GM12875 (cell line): Measurements from ENCODE around the gene SORCS1.

Source experiments
- H3K4me3 ChIP-seq: one replicate; pipeline ENCODE4 v1.5.1; 2011; ENCODE audit warnings: low read depth, low read length, control low read depth
- TF ChIP-seq, protein P1 (sequence below): IDR thresholded peaks from 2 replicates; pipeline ENCODE4 v1.5.1; 2011; ENCODE audit warnings: low read depth, mild to moderate bottlenecking, control low read depth, inconsistent platforms, low read length, moderate library complexity, borderline replicate concordance; ENCODE audit not compliant: insufficient read depth

Gene SORCS1

GRCh38 chr10:107118866-107119265 lies 45.6 kb downstream of the SORCS1 start:
- TF ChIP-seq, protein P1, sequence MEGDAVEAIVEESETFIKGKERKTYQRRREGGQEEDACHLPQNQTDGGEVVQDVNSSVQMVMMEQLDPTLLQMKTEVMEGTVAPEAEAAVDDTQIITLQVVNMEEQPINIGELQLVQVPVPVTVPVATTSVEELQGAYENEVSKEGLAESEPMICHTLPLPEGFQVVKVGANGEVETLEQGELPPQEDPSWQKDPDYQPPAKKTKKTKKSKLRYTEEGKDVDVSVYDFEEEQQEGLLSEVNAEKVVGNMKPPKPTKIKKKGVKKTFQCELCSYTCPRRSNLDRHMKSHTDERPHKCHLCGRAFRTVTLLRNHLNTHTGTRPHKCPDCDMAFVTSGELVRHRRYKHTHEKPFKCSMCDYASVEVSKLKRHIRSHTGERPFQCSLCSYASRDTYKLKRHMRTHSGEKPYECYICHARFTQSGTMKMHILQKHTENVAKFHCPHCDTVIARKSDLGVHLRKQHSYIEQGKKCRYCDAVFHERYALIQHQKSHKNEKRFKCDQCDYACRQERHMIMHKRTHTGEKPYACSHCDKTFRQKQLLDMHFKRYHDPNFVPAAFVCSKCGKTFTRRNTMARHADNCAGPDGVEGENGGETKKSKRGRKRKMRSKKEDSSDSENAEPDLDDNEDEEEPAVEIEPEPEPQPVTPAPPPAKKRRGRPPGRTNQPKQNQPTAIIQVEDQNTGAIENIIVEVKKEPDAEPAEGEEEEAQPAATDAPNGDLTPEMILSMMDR: no peak
- H3K4me3 ChIP-seq: no peak overlapping the region

DNA sequence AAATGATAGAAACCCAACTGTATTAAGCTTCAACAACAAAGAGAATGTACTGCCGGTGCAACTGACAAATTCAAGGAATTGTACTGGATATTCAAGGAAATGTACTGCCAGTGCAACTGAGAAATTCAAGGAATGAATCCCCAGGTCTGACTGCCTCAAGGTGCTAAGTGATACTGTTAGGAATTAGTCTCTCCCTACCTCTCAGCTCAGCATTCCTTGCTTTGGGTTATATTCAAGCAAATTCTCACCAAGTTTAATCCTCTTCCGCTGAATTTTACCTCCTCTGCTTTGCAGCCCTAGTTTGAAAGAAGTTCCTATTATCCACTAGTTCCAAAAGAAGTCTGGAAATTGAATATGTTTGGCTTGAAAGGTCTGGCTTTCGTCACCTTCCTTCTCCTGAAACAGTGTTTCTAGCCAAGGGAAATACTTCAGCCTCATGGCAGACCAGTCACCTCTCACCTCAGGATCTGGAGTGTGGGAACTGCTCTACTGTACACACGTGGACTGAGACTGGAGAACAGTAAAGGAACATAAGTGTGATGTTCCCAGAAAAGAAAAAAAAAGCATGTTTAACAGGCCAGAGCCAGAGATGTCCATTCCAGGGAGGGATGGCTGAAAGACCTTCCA lies 60.4 kb downstream of the SORCS1 start:
- TF ChIP-seq, protein P1: no peak

DNA sequence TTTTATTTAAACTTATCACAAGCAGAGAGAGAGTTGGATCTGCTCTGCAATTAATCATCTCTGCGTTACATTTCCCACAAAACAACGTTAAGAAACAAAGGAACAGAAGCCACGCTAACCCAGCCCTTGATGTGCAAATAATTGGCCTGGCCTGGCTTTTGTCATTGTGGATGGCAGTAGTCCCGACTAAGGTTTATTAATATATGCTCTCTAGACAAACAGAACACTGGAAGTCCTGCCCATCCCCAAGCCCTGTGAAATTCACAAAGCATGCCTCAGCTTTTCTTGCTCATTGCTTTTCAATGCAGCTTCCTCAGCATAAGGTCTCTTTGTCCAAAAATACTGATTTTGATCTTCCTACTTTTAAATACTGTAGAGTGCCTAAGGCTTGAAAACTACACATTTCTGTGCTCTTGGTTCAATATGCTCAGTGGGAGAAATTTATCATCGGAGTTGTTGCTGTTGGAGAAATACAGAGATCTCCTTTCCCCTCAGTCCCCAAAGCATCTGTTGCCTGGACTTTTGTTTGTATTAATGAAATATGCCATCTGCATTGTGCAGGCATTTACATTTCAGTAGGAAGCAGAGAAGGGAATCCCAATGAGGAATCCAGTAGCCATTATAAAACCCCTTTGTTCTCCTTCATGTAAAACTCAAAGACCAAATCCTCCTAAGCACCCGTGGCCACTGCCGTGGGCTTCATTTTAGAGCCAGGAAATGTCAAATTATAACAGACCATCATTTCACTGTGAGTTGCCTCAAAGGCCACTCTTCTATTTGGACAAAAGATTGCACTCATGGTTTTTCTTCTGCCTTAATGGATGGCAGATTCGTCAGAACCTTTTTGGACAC lies 61.1 kb downstream of the SORCS1 start:
- H3K4me3 ChIP-seq: no peak overlapping the region
- TF ChIP-seq, protein P1: no peak

More for the DNA sequence above, 60.4 kb downstream of the SORCS1 start:
- no peak overlapping the region for H3K4me3 ChIP-seq

DNA sequence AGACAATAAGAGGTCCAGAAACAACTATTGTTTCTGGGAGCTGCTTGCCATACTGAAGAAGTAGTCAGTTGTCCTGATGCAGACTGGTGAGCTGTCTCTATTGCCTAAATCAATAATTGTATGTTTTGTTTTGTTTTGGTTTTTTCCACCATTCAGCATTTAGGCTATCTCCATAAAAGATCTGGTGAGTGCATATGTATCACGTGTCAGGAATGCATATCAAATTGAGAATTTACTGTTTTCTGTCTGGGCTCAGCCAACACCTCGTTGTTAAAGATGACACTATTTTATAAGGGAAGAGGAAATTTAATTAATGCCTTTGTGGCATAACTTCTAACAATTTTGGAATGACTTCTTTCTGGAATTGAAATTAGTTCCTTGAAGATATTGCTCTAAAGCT lies 66.2 kb downstream of the SORCS1 start:
- no peak overlapping the region for H3K4me3 ChIP-seq
- TF ChIP-seq, protein P1: no peak

- TF ChIP-seq, protein P1: no peak
- no peak overlapping the region for H3K4me3 ChIP-seq
Observed at GRCh38 chr10:107094824-107095522, 69.5 kb downstream of the SORCS1 start.

- TF ChIP-seq, protein P1: no peak
Observed at GRCh38 chr10:107092321-107092720, 72.2 kb downstream of the SORCS1 start.

GRCh38 chr10:107091126-107091525 lies 73.4 kb downstream of the SORCS1 start:
- H3K4me3 ChIP-seq: no peak overlapping the region
- TF ChIP-seq, protein P1: no peak

More at GRCh38 chr10:107092321-107092720, 72.2 kb downstream of the SORCS1 start:
- no peak overlapping the region for H3K4me3 ChIP-seq
